PC-9 (cell line): ENCODE data around the gene MKKS. TPM values are rescaled to one million over a fixed set of nuclear protein-coding genes. Genes with fewer than 3 reads are reported as not detected.

ENCODE experiments used
- BruUV-seq: library from RNA; stranded (reverse); fragments of 400-500 nt; replicated peaks from 2 replicates; lab custom pipeline; 2021; lab: Mats Ljungman, UMichigan
- CTCF ChIA-PET: fragments of 300-600 bp; sonication (Branson Sonifier 250); formaldehyde crosslinking; loops from one replicate; lab custom pipeline; 2022; ENCODE audit warnings: antibody characterized with exemption; lab: Charles Lee
- POLR2A ChIA-PET: fragments of 300-600 bp; sonication (Branson Sonifier 250); formaldehyde crosslinking; loops from one replicate; lab custom pipeline; 2022; ENCODE audit warnings: antibody characterized with exemption; ENCODE audit not compliant: unreplicated experiment; lab: Charles Lee
- DNase-seq, 2 experiments: peaks; one replicate each; pipeline versions ENCODE4 v3.0.0 to v3.0.0-alpha.2; 2015 to 2022; ENCODE audit warnings: mixed read lengths in 1 of 2
- H2AFZ ChIP-seq: fragments of 200-600 bp; sonication (generic); 2 replicates; pipeline ENCODE4 v1.8.1; 2017; ENCODE audit warnings: antibody characterized with exemption
- H3F3A ChIP-seq: fragments of 200-600 bp; sonication (generic); 2 replicates; pipeline ENCODE4 v1.8.1; 2017; ENCODE audit warnings: antibody characterized with exemption, mild to moderate bottlenecking, low read depth; ENCODE audit not compliant: insufficient read depth
- H3K27ac ChIP-seq: fragments of 200-600 bp; sonication (generic); 2 replicates; pipeline ENCODE4 v1.6.1; 2016; ENCODE audit warnings: mixed run types
- H3K27me3 ChIP-seq: fragments of 200-600 bp; sonication (generic); 2 replicates; pipeline ENCODE4 v1.6.1; 2016; ENCODE audit warnings: low read depth, mixed run types; ENCODE audit not compliant: insufficient read depth
- H3K36me3 ChIP-seq: fragments of 200-600 bp; sonication (generic); 2 replicates; pipeline ENCODE4 v1.6.1; 2016; ENCODE audit warnings: low read depth, mixed run types
- H3K4me1 ChIP-seq: fragments of 200-600 bp; sonication (generic); replicated peaks from 2 replicates; pipeline ENCODE4 v1.6.1; 2016; ENCODE audit warnings: mixed run types; ENCODE audit not compliant: insufficient read depth
- H3K4me2 ChIP-seq: fragments of 200-600 bp; sonication (generic); 2 replicates; pipeline ENCODE4 v1.6.1; 2017; ENCODE audit warnings: mixed run types
- H3K4me3 ChIP-seq: fragments of 200-600 bp; sonication (generic); 2 replicates; pipeline ENCODE4 v1.6.1; 2016; ENCODE audit warnings: mixed run types
- H3K79me2 ChIP-seq: fragments of 200-600 bp; sonication (generic); 2 replicates; pipeline ENCODE4 v1.6.1; 2017; ENCODE audit warnings: low read depth, mixed run types
- H3K9me2 ChIP-seq: fragments of 200-600 bp; sonication (generic); 2 replicates; pipeline ENCODE4 v1.8.1; 2017; ENCODE audit warnings: mild to moderate bottlenecking; ENCODE audit not compliant: insufficient read depth
- H3K9me3 ChIP-seq: fragments of 200-600 bp; sonication (generic); 2 replicates; pipeline ENCODE4 v1.8.1; 2016; ENCODE audit warnings: low read depth; ENCODE audit not compliant: insufficient read depth
- H4K20me1 ChIP-seq: fragments of 200-600 bp; sonication (generic); 2 replicates; pipeline ENCODE4 v1.8.1; 2017; ENCODE audit not compliant: insufficient read depth
- EZH2 ChIP-seq: fragments of 200-600 bp; sonication (generic); IDR thresholded peaks from 2 replicates; pipeline ENCODE4 v1.8.0; 2017; ENCODE audit warnings: antibody characterized with exemption, low read depth
- intact Hi-C: fragments of 100-400 bp; cut with micrococcal nuclease; formaldehyde crosslinking; loops from one replicate; pipeline ENCODE4 v1.10.0; 2022; ENCODE audit not compliant: unreplicated experiment
- total RNA-seq: library from RNA; stranded (reverse); gene quantifications from 2 replicates; pipeline ENCODE4 v1.2.3, GENCODE V29; 2021
- TF ChIP-seq, protein P1 (sequence below): fragments of 200-600 bp; sonication (generic); conservative IDR thresholded peaks from 2 replicates; pipeline ENCODE4 v1.6.1; 2017; ENCODE audit warnings: mixed run types, antibody characterized with exemption, mild to moderate bottlenecking, moderate library complexity

The MKKS gene
- total RNA-seq, 1 experiment from 2014 or later: 15.2 TPM

- H3K36me3 ChIP-seq: no peaks in the 10 kb centered on the region
- no peaks in the 10 kb centered on the region for H4K20me1 ChIP-seq
- no peaks in the 10 kb centered on the region; the same call in 1 of the 2 replicates for H3K9me3 ChIP-seq
- H3F3A ChIP-seq: no peaks in the 10 kb centered on the region
- no peak overlapping the region for H3K4me3 ChIP-seq
- H3K9me2 ChIP-seq: no peaks in the 10 kb centered on the region; the same call in 1 of the 2 replicates
- POLR2A ChIA-PET: no interaction called here
- H3K27me3 ChIP-seq: no peaks in the 10 kb centered on the region
- intact Hi-C loops: no loop called here
- CTCF ChIA-PET: no interaction called here
- H2AFZ ChIP-seq: no peak overlapping the region
- H3K4me2 ChIP-seq: no peak overlapping the region
- DNase-seq: no peak
- no TSS peak for BruUV-seq
- no peak overlapping the region for H3K27ac ChIP-seq
- no peaks in the 10 kb centered on the region for H3K4me1 ChIP-seq
- TF ChIP-seq, protein P1, sequence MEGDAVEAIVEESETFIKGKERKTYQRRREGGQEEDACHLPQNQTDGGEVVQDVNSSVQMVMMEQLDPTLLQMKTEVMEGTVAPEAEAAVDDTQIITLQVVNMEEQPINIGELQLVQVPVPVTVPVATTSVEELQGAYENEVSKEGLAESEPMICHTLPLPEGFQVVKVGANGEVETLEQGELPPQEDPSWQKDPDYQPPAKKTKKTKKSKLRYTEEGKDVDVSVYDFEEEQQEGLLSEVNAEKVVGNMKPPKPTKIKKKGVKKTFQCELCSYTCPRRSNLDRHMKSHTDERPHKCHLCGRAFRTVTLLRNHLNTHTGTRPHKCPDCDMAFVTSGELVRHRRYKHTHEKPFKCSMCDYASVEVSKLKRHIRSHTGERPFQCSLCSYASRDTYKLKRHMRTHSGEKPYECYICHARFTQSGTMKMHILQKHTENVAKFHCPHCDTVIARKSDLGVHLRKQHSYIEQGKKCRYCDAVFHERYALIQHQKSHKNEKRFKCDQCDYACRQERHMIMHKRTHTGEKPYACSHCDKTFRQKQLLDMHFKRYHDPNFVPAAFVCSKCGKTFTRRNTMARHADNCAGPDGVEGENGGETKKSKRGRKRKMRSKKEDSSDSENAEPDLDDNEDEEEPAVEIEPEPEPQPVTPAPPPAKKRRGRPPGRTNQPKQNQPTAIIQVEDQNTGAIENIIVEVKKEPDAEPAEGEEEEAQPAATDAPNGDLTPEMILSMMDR: no peak
- TF ChIP-seq EZH2: no peak
- H3K79me2 ChIP-seq: no peaks in the 10 kb centered on the region
These were observed 46.3 kb downstream of the MKKS start for GRCh38 chr20:10387686-10388085.

GRCh38 chr20:10385850-10386544 is 48.0 kb downstream of the MKKS start:
- CTCF ChIA-PET: no interaction called here
- Histone ChIP-seq H3K27me3 (no peaks in the 10 kb centered on the region), H3K9me2 (no peaks in the 10 kb centered on the region; the same call in 1 of the 2 replicates), H3K9me3 (no peaks in the 10 kb centered on the region; the same call in 1 of the 2 replicates), H3K4me3 (no peak overlapping the region), H3F3A (no peaks in the 10 kb centered on the region), H3K4me2 (no peak overlapping the region), H3K27ac (no peak overlapping the region), H3K4me1 (no peaks in the 10 kb centered on the region), H2AFZ (no peak overlapping the region), H3K36me3 (no peaks in the 10 kb centered on the region), H3K79me2 (no peaks in the 10 kb centered on the region), H4K20me1 (no peaks in the 10 kb centered on the region)
- no peak for DNase-seq
- TF ChIP-seq, protein P1: no peak
- TF ChIP-seq EZH2: no peak
- intact Hi-C loops: no loop called here
- POLR2A ChIA-PET: no interaction called here
- BruUV-seq: no TSS peak

DNA sequence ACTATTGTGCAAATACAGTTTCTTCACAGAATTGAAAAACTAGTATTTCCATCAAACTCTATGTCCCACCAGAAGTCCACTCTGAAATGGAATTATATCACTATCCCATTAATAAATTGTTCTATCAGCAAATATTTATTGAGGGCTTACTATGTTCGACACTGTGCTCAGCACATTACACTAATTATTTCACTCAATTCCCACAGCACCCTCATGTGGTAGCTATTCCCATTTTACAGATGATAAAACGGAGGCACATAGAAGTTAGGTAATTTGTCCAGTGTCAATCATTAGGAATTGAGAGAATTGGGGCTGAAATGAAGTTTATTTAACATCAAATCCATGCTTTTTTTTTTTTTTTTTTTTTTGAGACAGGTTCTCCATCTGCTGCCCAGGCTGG is 52.5 kb downstream of the MKKS start:
- TF ChIP-seq, protein P1: no peak
- no peak for TF ChIP-seq EZH2
- Histone ChIP-seq H3K4me1 (no peaks in the 10 kb centered on the region), H3K36me3 (no peaks in the 10 kb centered on the region), H3K9me3 (no peaks in the 10 kb centered on the region), H3K4me3 (no peak overlapping the region), H2AFZ (no peak overlapping the region), H3K79me2 (no peaks in the 10 kb centered on the region), H3K27me3 (no peaks in the 10 kb centered on the region), H3K27ac (no peak overlapping the region), H3F3A (no peaks in the 10 kb centered on the region), H4K20me1 (no peaks in the 10 kb centered on the region), H3K9me2 (no peaks in the 10 kb centered on the region; the same call in 1 of the 2 replicates), H3K4me2 (no peak overlapping the region)
- no peak for DNase-seq
- intact Hi-C loops: no loop called here
- no TSS peak for BruUV-seq
- ChIA-PET POLR2A (no interaction called here), CTCF (no interaction called here)
